Activated CD4-positive, alpha-beta T cell treated with anti-CD3 and anti-CD28 coated beads, Interleukin-2, amount 50 U/mL, for 16 hours (primary cell): ENCODE results near the gene TAF11L2.
"Not testable (repeated sequence)": the region's sequence is repeated elsewhere in the genome, so short reads cannot be mapped to it uniquely, and the experiment has no call there.

ENCODE experiments used
- DNase-seq: peaks from one replicate; pipeline ENCODE4 v3.0.0-alpha.2; 2020

TAF11L2 gene

DNA sequence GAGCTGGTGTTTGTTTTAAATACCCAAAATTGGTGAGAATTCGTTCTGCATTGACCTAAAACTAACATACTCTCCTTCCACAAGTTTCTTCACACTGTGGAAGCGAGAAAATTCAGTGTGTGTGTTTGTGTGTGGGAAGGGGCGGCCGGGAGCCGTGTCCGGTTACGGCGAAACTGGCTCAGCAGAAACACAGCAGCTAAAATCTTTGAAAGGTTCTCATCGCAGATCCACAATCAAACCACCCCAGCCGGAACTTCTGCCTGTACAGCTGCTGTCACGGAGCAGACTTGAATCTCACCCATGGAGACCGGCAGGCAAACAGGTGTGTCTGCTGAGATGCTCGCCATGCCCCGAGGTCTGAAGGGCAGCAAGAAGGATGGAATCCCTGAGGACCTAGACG lies 30.3 kb downstream of the TAF11L2 start, which contains the start of gene TAF11L6:
TSS of gene TAF11L6 (plus strand) at position 301 of the 400 bp plus-strand sequence.
- not testable (repeated sequence) for DNase-seq
